WTC11 (cell line): ENCODE measurements around the gene MNS1. TPM values are rescaled to one million over a fixed set of nuclear protein-coding genes. Genes with fewer than 3 reads are reported as not detected.

Experiments used
- ATAC-seq: fragments of 200-7000 bp; cut with Tn5 transposase; 2 replicates; pipeline ENCODE4 v1.10.0; 2021; ENCODE audit warnings: mild to moderate bottlenecking, moderate library complexity
- CTCF ChIA-PET: fragments of 300-600 bp; sonication (Branson Sonifier 250); formaldehyde crosslinking; loops from one replicate; lab custom pipeline; 2021; ENCODE audit warnings: antibody characterized with exemption; lab: Charles Lee
- POLR2A ChIA-PET: fragments of 350-600 bp; sonication (Branson Sonifier 250); formaldehyde crosslinking; loops from one replicate; lab custom pipeline; 2021; ENCODE audit warnings: antibody characterized with exemption; lab: Charles Lee
- DNase-seq: peaks from one replicate; pipeline ENCODE4 v3.0.0; 2021; ENCODE audit warnings: low spot score
- H3K27ac Mint-ChIP-seq: 2 replicates; pipeline ENCODE4 v1.8.0; 2021; ENCODE audit warnings: mixed read lengths
- H3K27me3 Mint-ChIP-seq: 2 replicates; pipeline ENCODE4 v1.8.0; 2021; ENCODE audit warnings: low read depth, mild to moderate bottlenecking, moderate library complexity, mixed read lengths
- H3K36me3 Mint-ChIP-seq: 2 replicates; pipeline ENCODE4 v1.8.0; 2021; ENCODE audit warnings: mixed read lengths
- H3K4me1 Mint-ChIP-seq: 2 replicates; pipeline ENCODE4 v1.8.0; 2022; ENCODE audit warnings: mixed read lengths
- H3K4me3 Mint-ChIP-seq: 2 replicates; pipeline ENCODE4 v1.8.0; 2021; ENCODE audit warnings: mild to moderate bottlenecking, moderate library complexity, mixed read lengths
- H3K9me3 Mint-ChIP-seq: 2 replicates; pipeline ENCODE4 v1.8.0; 2021; ENCODE audit warnings: mixed read lengths
- ARID4B ChIP-seq: sonication (generic); formaldehyde crosslinking; IDR thresholded peaks from 2 replicates; pipeline ENCODE4 v1.8.0; 2023; ENCODE audit warnings: missing genetic modification reagents, mild to moderate bottlenecking, borderline replicate concordance
- CTCF ChIP-seq: fragments of 200-600 bp; IDR thresholded peaks from 2 replicates; pipeline ENCODE4 v1.8.0; 2022; ENCODE audit warnings: antibody characterized with exemption
- FOXJ3 ChIP-seq: sonication (generic); formaldehyde crosslinking; IDR thresholded peaks from 2 replicates; pipeline ENCODE4 v1.9.0; 2021; ENCODE audit warnings: missing genetic modification reagents, mild to moderate bottlenecking, borderline replicate concordance
- FOXK1 ChIP-seq: sonication (generic); formaldehyde crosslinking; IDR thresholded peaks from 2 replicates; pipeline ENCODE4 v1.8.0; 2022; ENCODE audit warnings: mild to moderate bottlenecking, moderate library complexity, missing genetic modification reagents
- IRF2 ChIP-seq: sonication (generic); formaldehyde crosslinking; IDR thresholded peaks from 2 replicates; pipeline ENCODE4 v1.8.0; 2022; ENCODE audit warnings: low read depth, missing genetic modification reagents, borderline replicate concordance
- KAT7 ChIP-seq: sonication (generic); formaldehyde crosslinking; IDR thresholded peaks from 2 replicates; pipeline ENCODE4 v1.8.1; 2023; ENCODE audit warnings: missing genetic modification reagents, mild to moderate bottlenecking, borderline replicate concordance
- NR1H2 ChIP-seq: sonication (generic); formaldehyde crosslinking; IDR thresholded peaks from 2 replicates; pipeline ENCODE4 v1.9.0; 2021; ENCODE audit warnings: mild to moderate bottlenecking, moderate library complexity, missing genetic modification reagents
- NR3C1 ChIP-seq: sonication (generic); formaldehyde crosslinking; conservative IDR thresholded peaks from 2 replicates; pipeline ENCODE4 v1.8.1; 2023; ENCODE audit warnings: low read depth, mild to moderate bottlenecking, missing genetic modification reagents
- RORB ChIP-seq: fragments of 250-450 bp; sonication (Bioruptor Pico); IDR thresholded peaks from 2 replicates; pipeline ENCODE4 v1.9.0; 2021; ENCODE audit warnings: mild to moderate bottlenecking
- SMAD3 ChIP-seq: sonication (generic); formaldehyde crosslinking; IDR thresholded peaks from 2 replicates; pipeline ENCODE4 v1.8.0; 2022; ENCODE audit warnings: missing genetic modification reagents, mild to moderate bottlenecking, borderline replicate concordance
- ZNF219 ChIP-seq: sonication (generic); formaldehyde crosslinking; IDR thresholded peaks from 2 replicates; pipeline ENCODE4 v1.8.0; 2023; ENCODE audit warnings: missing genetic modification reagents, mild to moderate bottlenecking, borderline replicate concordance
- ZNF317 ChIP-seq: sonication (generic); formaldehyde crosslinking; IDR thresholded peaks from 2 replicates; pipeline ENCODE4 v1.8.1; 2023; ENCODE audit warnings: low read depth, mild to moderate bottlenecking, moderate library complexity, missing genetic modification reagents, borderline replicate concordance
- total RNA-seq: library from RNA; stranded (reverse); gene quantifications from 3 replicates; pipeline ENCODE4 v1.2.3, GENCODE V29; 2021
- TF ChIP-seq, protein P1 (sequence below): sonication (generic); formaldehyde crosslinking; IDR thresholded peaks from 2 replicates; pipeline ENCODE4 v1.8.0; 2022; ENCODE audit warnings: missing genetic modification reagents
- TF ChIP-seq, protein P2 (sequence below): sonication (generic); formaldehyde crosslinking; IDR thresholded peaks from 2 replicates; pipeline ENCODE4 v1.8.1; 2022; ENCODE audit warnings: missing genetic modification reagents, borderline replicate concordance

MNS1 gene
- total RNA-seq, 1 experiment from 2014 or later = 4.4 TPM

GRCh38 chr15:56428821-56429458, 36.0 kb downstream of the MNS1 start:
- Mint-ChIP-seq H3K4me3 (no peak overlapping the region), H3K27me3 (no peaks in the 10 kb centered on the region), H3K27ac (no peak overlapping the region), H3K36me3 (no peaks in the 10 kb centered on the region), H3K4me1 (no peaks in the 10 kb centered on the region), H3K9me3 (no peaks in the 10 kb centered on the region)
- DNase-seq (no peak), ATAC-seq (0 out of 2 replicates have a peak, but pooled peaks have one; percentile 24)
- POLR2A ChIA-PET = no interaction called here
- CTCF ChIA-PET = interaction anchor here (0.7 to 5.5 kb wide), 3 partner anchors 179 to 184 kb away, joined by 3 to 36 read pairs (median 9); no protein-coding TSS in a partner anchor
- TF ChIP-seq CTCF = peak; percentile 18; the same call in 1 of the 2 replicates
- TF ChIP-seq, protein P1, sequence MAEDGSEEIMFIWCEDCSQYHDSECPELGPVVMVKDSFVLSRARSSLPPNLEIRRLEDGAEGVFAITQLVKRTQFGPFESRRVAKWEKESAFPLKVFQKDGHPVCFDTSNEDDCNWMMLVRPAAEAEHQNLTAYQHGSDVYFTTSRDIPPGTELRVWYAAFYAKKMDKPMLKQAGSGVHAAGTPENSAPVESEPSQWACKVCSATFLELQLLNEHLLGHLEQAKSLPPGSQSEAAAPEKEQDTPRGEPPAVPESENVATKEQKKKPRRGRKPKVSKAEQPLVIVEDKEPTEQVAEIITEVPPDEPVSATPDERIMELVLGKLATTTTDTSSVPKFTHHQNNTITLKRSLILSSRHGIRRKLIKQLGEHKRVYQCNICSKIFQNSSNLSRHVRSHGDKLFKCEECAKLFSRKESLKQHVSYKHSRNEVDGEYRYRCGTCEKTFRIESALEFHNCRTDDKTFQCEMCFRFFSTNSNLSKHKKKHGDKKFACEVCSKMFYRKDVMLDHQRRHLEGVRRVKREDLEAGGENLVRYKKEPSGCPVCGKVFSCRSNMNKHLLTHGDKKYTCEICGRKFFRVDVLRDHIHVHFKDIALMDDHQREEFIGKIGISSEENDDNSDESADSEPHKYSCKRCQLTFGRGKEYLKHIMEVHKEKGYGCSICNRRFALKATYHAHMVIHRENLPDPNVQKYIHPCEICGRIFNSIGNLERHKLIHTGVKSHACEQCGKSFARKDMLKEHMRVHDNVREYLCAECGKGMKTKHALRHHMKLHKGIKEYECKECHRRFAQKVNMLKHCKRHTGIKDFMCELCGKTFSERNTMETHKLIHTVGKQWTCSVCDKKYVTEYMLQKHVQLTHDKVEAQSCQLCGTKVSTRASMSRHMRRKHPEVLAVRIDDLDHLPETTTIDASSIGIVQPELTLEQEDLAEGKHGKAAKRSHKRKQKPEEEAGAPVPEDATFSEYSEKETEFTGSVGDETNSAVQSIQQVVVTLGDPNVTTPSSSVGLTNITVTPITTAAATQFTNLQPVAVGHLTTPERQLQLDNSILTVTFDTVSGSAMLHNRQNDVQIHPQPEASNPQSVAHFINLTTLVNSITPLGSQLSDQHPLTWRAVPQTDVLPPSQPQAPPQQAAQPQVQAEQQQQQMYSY = no peak

GRCh38 chr15:56425976-56426375, 39.0 kb downstream of the MNS1 start:
- TF ChIP-seq ARID4B (no peak), FOXJ3 (CRISPR knock-in tag) (no peak)
- TF ChIP-seq, all 79 proteins: peak for 0
- Mint-ChIP-seq H3K4me3 (no peak overlapping the region), H3K27me3 (no peaks in the 10 kb centered on the region), H3K4me1 (no peaks in the 10 kb centered on the region), H3K9me3 (no peaks in the 10 kb centered on the region; the same call in 1 of the 2 replicates), H3K36me3 (peaks cover 3% of the 10 kb centered on the region; the same call in 1 of the 2 replicates), H3K27ac (no peak overlapping the region)
- ChIA-PET CTCF (interaction anchor here (0.6 to 5.5 kb wide), 2 partner anchors 177 to 194 kb away, joined by 3 to 36 read pairs; no protein-coding TSS in a partner anchor), POLR2A (no interaction called here)
- DNase-seq (no peak), ATAC-seq (no peak)

DNA sequence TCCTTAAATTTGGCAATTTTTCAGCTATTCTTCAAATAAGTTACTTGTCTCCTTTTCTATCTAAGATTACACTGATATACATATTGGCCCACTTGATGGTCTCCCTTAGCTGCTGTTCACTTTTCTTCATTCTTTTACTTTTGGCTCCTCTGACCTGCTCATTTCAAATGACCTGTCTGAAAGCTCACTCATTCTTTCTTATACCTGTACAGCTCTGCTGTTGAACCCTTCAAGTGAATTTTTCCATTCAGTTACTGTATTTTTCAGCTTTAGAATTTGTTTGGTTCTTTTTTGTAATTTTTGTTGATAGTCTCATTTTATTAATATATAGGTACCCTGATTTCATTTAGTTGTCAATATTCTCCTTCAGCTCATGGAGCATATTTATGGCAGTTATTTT, 39.7 kb downstream of the MNS1 start:
- Mint-ChIP-seq H3K27me3 (no peaks in the 10 kb centered on the region), H3K4me3 (no peak overlapping the region), H3K9me3 (no peaks in the 10 kb centered on the region; the same call in 1 of the 2 replicates), H3K36me3 (peaks cover 3% of the 10 kb centered on the region; the same call in 1 of the 2 replicates), H3K27ac (no peak overlapping the region), H3K4me1 (no peaks in the 10 kb centered on the region)
- ATAC-seq = no peak
- ChIA-PET POLR2A (no interaction called here), CTCF (interaction anchor here (0.8 kb wide), 1 partner anchor 176 kb away, joined by 5 read pairs; no protein-coding TSS in a partner anchor)
- no peak for DNase-seq
- TF ChIP-seq KAT7 (CRISPR knock-in tag) (no peak), NR1H2 (CRISPR knock-in tag) (no peak), SMAD3 (no peak), ZNF219 (CRISPR knock-in tag) (no peak), ZNF317 (no peak), RORB (CRISPR knock-in tag) (no peak), NR3C1 (CRISPR knock-in tag) (no peak), IRF2 (no peak), FOXK1 (CRISPR knock-in tag) (no peak)
- TF ChIP-seq, protein P2, sequence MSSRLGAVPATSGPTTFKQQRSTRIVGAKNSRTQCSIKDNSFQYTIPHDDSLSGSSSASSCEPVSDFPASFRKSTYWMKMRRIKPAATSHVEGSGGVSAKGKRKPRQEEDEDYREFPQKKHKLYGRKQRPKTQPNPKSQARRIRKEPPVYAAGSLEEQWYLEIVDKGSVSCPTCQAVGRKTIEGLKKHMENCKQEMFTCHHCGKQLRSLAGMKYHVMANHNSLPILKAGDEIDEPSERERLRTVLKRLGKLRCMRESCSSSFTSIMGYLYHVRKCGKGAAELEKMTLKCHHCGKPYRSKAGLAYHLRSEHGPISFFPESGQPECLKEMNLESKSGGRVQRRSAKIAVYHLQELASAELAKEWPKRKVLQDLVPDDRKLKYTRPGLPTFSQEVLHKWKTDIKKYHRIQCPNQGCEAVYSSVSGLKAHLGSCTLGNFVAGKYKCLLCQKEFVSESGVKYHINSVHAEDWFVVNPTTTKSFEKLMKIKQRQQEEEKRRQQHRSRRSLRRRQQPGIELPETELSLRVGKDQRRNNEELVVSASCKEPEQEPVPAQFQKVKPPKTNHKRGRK (CRISPR knock-in tag) = no peak
